Measurements from ENCODE around the gene EPX. TPM values are rescaled to one million over a fixed set of nuclear protein-coding genes. Genes with fewer than 3 reads are reported as not detected.

The EPX gene
- total and polyA plus RNA-seq, 4 donors, result 0.14 to 0.96 TPM; not detected in 2

DNA sequence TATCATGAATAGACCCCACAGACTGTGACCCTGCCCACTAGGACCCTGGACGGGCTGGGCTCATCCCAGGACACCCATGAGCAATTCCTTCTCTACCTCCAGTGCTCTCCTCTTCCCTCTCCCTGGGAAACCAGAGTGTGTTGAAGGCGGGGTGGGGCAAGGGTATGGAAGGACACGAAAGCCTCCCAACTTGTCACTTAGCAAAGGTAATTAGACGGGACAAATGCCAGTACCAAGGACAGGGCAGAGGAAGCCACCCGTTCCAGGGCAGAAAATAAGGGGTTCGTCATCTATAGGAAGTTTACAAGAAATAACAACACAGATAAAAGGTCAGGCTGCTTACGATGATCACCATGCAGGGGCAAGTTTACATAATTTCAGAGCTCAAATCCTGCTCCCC, 4.9 kb upstream of the EPX start:
- no peaks in the 10 kb centered on the region for H3K36me3 ChIP-seq (ENCODE audit: control insufficient read depth in 4 of 4, insufficient read depth in 4 of 4, low read length in 4 of 4)
- no peaks in the 10 kb centered on the region for H3K4me1 ChIP-seq (ENCODE audit: control insufficient read depth in 5 of 5, insufficient read depth in 5 of 5, low read length in 5 of 5)
- H3K27ac ChIP-seq (ENCODE audit: low read depth in 1 of 2, low read length in 1 of 2), result no peak overlapping the region
- no peak for ATAC-seq (ENCODE audit: insufficient read depth, low FRiP score)
- no peak overlapping the region for H3K9ac ChIP-seq (ENCODE audit: insufficient read depth in 1 of 2, low read length in 2 of 2)
- 56 to 57% methylated on average over 7 of the region's 7 CpGs for WGBS, 2 donors
- DNase-seq, result no peak
- H3K9me3 ChIP-seq (ENCODE audit: control insufficient read depth in 4 of 4, insufficient read depth in 3 of 4, low read length in 3 of 4), result no peaks in the 10 kb centered on the region
- peaks cover 0 to 3% (median 0%) of the 10 kb centered on the region in 3 donors for H3K27me3 ChIP-seq (ENCODE audit: control insufficient read depth in 3 of 3, insufficient read depth in 3 of 3, low read length in 2 of 3)
- no peak overlapping the region for H3K4me3 ChIP-seq
- TF ChIP-seq CTCF (IDR thresholded peaks at IDR 0.05; ENCODE audit: control extremely low read depth, extremely low read depth), result no peak

GRCh38 chr17:58189436-58190146, 2.9 kb upstream of the EPX start:
- H3K36me3 ChIP-seq (ENCODE audit: control insufficient read depth in 4 of 4, insufficient read depth in 4 of 4, low read length in 4 of 4), result no peaks in the 10 kb centered on the region
- peaks cover 0 to 6% (median 0%) of the 10 kb centered on the region in 3 donors for H3K27me3 ChIP-seq (ENCODE audit: control insufficient read depth in 3 of 3, insufficient read depth in 3 of 3, low read length in 2 of 3)
- no peak for TF ChIP-seq CTCF (IDR thresholded peaks at IDR 0.05; ENCODE audit: control extremely low read depth, extremely low read depth)
- DNase-seq (peak in 1 of 3 donors; percentile 15), ATAC-seq (ENCODE audit: insufficient read depth, low FRiP score) (peak; percentile 59)
- H3K27ac ChIP-seq (ENCODE audit: low read depth in 1 of 2, low read length in 1 of 2), result no peak overlapping the region
- H3K4me3 ChIP-seq, result no peak overlapping the region
- no peak overlapping the region for H3K9ac ChIP-seq (ENCODE audit: insufficient read depth in 1 of 2, low read length in 2 of 2)
- WGBS, 2 donors, result 57 to 63% methylated on average over 11 of the region's 11 CpGs
- no peaks in the 10 kb centered on the region for H3K4me1 ChIP-seq (ENCODE audit: control insufficient read depth in 5 of 5, insufficient read depth in 5 of 5, low read length in 5 of 5)
- H3K9me3 ChIP-seq (ENCODE audit: control insufficient read depth in 4 of 4, insufficient read depth in 3 of 4, low read length in 3 of 4), result no peaks in the 10 kb centered on the region

DNA sequence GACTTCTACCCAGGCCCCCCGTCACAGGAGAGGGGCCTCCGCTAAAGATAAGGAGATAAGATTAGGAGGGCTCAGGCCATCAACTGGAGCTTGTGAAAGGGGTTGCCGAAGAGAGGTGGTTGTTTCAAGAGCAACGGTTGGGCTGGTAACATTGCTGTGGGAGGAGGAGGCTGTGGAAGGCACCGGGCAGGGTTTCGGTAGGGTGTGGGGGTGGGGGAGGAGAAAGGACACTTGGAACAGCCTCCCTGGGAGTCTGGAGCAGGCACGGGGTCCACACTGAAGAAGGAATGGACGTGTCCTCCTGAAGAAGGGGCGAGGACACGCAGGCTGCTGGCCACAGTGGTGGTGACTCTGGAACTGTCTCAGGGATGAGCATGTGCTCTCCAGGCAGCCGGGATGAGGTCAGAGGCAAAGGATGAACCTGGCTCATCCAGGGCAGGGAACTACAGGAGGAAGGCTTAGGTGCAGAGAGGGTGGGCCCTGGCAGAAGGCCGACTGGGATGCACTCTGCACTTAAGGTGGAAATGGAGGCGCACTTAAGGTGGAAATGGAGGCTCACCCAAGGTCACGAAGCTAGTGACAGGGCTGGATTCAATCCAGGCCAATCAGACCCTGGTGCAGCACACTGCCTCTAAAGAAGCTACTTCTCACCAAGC, 1.2 kb upstream of the EPX start:
- no peak for TF ChIP-seq CTCF (IDR thresholded peaks at IDR 0.05; ENCODE audit: control extremely low read depth, extremely low read depth)
- WGBS, 2 donors, result 50 to 61% methylated on average over 14 of the region's 14 CpGs
- Histone ChIP-seq H3K9me3 (ENCODE audit: control insufficient read depth in 4 of 4, insufficient read depth in 3 of 4, low read length in 3 of 4) (peaks cover 0 to 2% (median 0%) of the 10 kb centered on the region in 4 donors), H3K4me1 (ENCODE audit: control insufficient read depth in 5 of 5, insufficient read depth in 5 of 5, low read length in 5 of 5) (no peaks in the 10 kb centered on the region), H3K36me3 (ENCODE audit: control insufficient read depth in 4 of 4, insufficient read depth in 4 of 4, low read length in 4 of 4) (no peaks in the 10 kb centered on the region), H3K9ac (ENCODE audit: insufficient read depth in 1 of 2, low read length in 2 of 2) (no peak overlapping the region), H3K4me3 (no peak overlapping the region), H3K27ac (ENCODE audit: low read depth in 1 of 2, low read length in 1 of 2) (no peak overlapping the region), H3K27me3 (ENCODE audit: control insufficient read depth in 3 of 3, insufficient read depth in 3 of 3, low read length in 2 of 3) (peaks cover 0 to 9% (median 0%) of the 10 kb centered on the region in 3 donors)
- DNase-seq, result no peak
- no peak for ATAC-seq (ENCODE audit: insufficient read depth, low FRiP score)
